Measurements from ENCODE around the gene CLTC. TPM values are rescaled to one million over a fixed set of nuclear protein-coding genes. Genes with fewer than 3 reads are reported as not detected.

CLTC gene
- total and polyA plus RNA-seq, 2 of the 4 experiments (the other 2 are of a cell fraction): 181 to 641 TPM

DNA sequence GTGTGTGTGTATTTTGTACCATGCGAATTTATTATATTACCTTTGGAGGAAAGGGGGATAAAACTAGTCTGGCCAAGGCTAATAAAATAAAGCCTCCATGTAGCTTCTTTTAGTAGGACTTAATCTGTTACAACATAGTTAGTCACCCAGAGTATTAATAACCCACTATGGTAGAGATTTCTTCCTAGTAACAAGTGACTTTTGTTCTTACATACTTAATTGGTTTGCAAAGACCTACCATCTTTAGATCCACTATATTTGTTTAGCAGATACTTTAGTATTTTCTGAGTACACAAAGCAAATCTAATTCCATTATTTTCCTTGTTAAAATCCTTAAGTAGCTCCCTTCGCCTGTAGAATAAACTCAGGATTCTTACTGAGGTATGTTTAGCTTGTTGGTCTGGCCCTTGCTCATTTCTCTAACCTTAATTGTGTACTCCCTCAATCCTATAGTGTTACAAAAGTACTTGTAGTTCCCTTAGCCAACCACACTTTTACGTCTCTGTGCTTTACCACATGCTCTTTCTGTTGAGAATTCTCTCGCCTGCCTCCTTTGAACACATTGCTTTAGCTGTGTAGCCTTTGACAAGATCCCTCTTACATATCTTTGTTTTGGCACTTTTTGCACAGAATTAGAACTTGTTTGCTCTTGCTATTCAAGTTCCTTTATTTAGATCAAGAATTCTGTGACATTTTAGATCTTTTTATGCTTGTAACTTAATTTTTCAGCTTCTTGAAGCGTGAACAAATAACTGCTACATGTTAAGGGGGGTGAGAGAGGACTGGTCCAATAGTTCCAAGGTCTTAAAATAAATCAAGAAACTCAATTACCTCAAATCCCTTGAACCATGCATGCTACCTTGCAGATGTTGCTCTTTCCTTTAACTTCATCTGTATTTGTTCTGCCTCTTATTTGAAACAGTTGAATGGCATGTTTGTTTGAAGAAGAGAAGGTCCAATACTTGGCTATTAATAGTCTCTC, 23.8 kb downstream of the CLTC start:
- peaks cover 4% of the 10 kb centered on the region; the same call in 1 of the 2 replicates for H3K9me1 ChIP-seq (ENCODE audit: insufficient read depth, low read length)
- H3K4me2 ChIP-seq (ENCODE audit: low read depth, low read length): no peak overlapping the region
- 100% methylated on average over 1 of the region's 5 CpGs; no CpG with 5 or more reads in 1 of the 2 experiments for WGBS, 2 experiments (ENCODE audit: extremely low coverage in 2 of 2, insufficient read length in 1 of 2)
- H3K4ac ChIP-seq (ENCODE audit: low read depth, low read length): no peak overlapping the region
- no peaks in the 10 kb centered on the region for H3K27me3 ChIP-seq (ENCODE audit: control insufficient read depth, insufficient read depth, low read length)
- H2BK5ac ChIP-seq (ENCODE audit: low read depth, low read length, poor library complexity, severe bottlenecking): peak overlapping the region; percentile 10
- no peaks in the 10 kb centered on the region for H3K9me3 ChIP-seq (ENCODE audit: control insufficient read depth, insufficient read depth, low read length)
- ChIA-PET CTCF (interaction anchor here (0.8 kb wide), 1 partner anchor 13 kb away, joined by 3 read pairs; no protein-coding TSS in a partner anchor), POLR2A (ENCODE audit: unreplicated experiment) (no interaction called here)
- H4K20me1 ChIP-seq (ENCODE audit: insufficient read depth, low read length): peaks cover 95% of the 10 kb centered on the region
- peak; percentile 94 for TF ChIP-seq RFX5 (IDR thresholded peaks at IDR 0.05; ENCODE audit: low read depth, low read length)
- no peak for TF ChIP-seq CEBPB (IDR thresholded peaks at IDR 0.05; ENCODE audit: low read depth, low read length)
- H3K9ac ChIP-seq (ENCODE audit: low read depth, low read length): no peak overlapping the region
- BruUV-seq (replicated peaks): no TSS peak
- H2AK9ac ChIP-seq (replicated peaks; ENCODE audit: low read depth, low read length, poor library complexity): no peak overlapping the region
- in situ Hi-C loops (cut with MboI; ENCODE audit: low sequenced_read_pairs): no loop called here
- no peak overlapping the region for H2AFZ ChIP-seq (replicated peaks; ENCODE audit: low read length, poor library complexity)
- H4K91ac ChIP-seq (ENCODE audit: insufficient read depth, low read depth, low read length): no peak overlapping the region
- no peak overlapping the region for H4K5ac ChIP-seq (ENCODE audit: low read depth, low read length)
- intact Hi-C loops (cut with micrococcal nuclease): no loop called here
- H3K36me3 ChIP-seq (ENCODE audit: control insufficient read depth, insufficient read depth, low read length): peaks cover 20% of the 10 kb centered on the region
- H3K23ac ChIP-seq (ENCODE audit: low read depth, low read length): peak overlapping the region; percentile 8; the same call in 1 of the 2 replicates
- DNase-seq: peak; percentile 61
- H2BK20ac ChIP-seq (ENCODE audit: low read depth, low read length): no peak overlapping the region
- no peak overlapping the region for H2AK5ac ChIP-seq (ENCODE audit: low read depth, low read length)
- no peak overlapping the region for H3K4me3 ChIP-seq (ENCODE audit: insufficient read depth, low read depth, low read length)
- H2BK120ac ChIP-seq (ENCODE audit: low read depth, low read length): no peak overlapping the region
- no peak overlapping the region for H3K27ac ChIP-seq (ENCODE audit: insufficient read depth, low read length)
- no peak overlapping the region for H4K8ac ChIP-seq (ENCODE audit: low read depth in 2 of 2, low read length in 2 of 2)
- dilution Hi-C loops (cut with HindIII; ENCODE audit: low sequenced_read_pairs, unreplicated experiment): no loop called here
- no peak overlapping the region for H3K14ac ChIP-seq (replicated peaks; ENCODE audit: low read depth, low read length)
- H3K18ac ChIP-seq (ENCODE audit: low read depth, low read length): no peak overlapping the region
- H3K56ac ChIP-seq (ENCODE audit: extremely low read depth, insufficient read depth, low read length): no peak overlapping the region
- ATAC-seq (ENCODE audit: low read depth): peak; percentile 55
- H3K4me1 ChIP-seq (ENCODE audit: control insufficient read depth, insufficient read depth, low read length): peaks cover 2% of the 10 kb centered on the region; the same call in 1 of the 2 replicates
- no peak overlapping the region for H2BK15ac ChIP-seq (ENCODE audit: low read depth, low read length)
- peaks cover 9 to 54% of the 10 kb centered on the region in 2 experiments; a peak in 3 of 4 replicates for H3K79me1 ChIP-seq (ENCODE audit: low read depth in 1 of 2, low read length in 2 of 2)
